CD4-positive, alpha-beta memory T cell (primary cell): ENCODE results near the gene ARID3B. TPM values are rescaled to one million over a fixed set of nuclear protein-coding genes. Genes with fewer than 3 reads are reported as not detected.

Source experiments
- CTCF ChIA-PET: fragments of 350-600 bp; sonication (Branson Sonifier 250); formaldehyde crosslinking; loops from one replicate; lab custom pipeline; 2021; ENCODE audit warnings: inconsistent platforms; ENCODE audit not compliant: partially characterized antibody; lab: Charles Lee
- POLR2A ChIA-PET: fragments of 350-600 bp; sonication (Branson Sonifier 250); formaldehyde crosslinking; loops from one replicate; lab custom pipeline; 2021; ENCODE audit not compliant: partially characterized antibody; lab: Charles Lee
- DNase-seq, 5 donors: peaks; one replicate each; pipeline versions ENCODE4 v3.0.0 to v3.0.0-alpha.2; 2020 to 2022; ENCODE audit warnings: mixed read lengths in 1 of 5
- H3K27ac ChIP-seq: one replicate; pipeline ENCODE4 v1.7.0; 2013; ENCODE audit warnings: low read depth, low read length
- H3K27me3 ChIP-seq: 2 replicates; pipeline ENCODE4 v1.7.0; 2013; ENCODE audit warnings: mild to moderate bottlenecking, low read length, moderate library complexity; ENCODE audit not compliant: insufficient read depth
- H3K36me3 ChIP-seq: 2 replicates; pipeline ENCODE4 v1.7.0; 2013; ENCODE audit warnings: mild to moderate bottlenecking, low read length, moderate library complexity; ENCODE audit not compliant: insufficient read depth
- H3K4me1 ChIP-seq: 2 replicates; pipeline ENCODE4 v1.7.0; 2013; ENCODE audit warnings: mild to moderate bottlenecking, low read length, moderate library complexity; ENCODE audit not compliant: insufficient read depth
- H3K4me3 ChIP-seq, 2 donors: one replicate each; pipeline ENCODE4 v1.7.0; 2013; ENCODE audit warnings: low read length in 2 of 2, mild to moderate bottlenecking in 1 of 2
- H3K9me3 ChIP-seq, 2 donors: one replicate each; pipeline ENCODE4 v1.7.0; 2013; ENCODE audit warnings: low read length in 2 of 2, control low read depth in 1 of 2; ENCODE audit not compliant: control insufficient read depth in 1 of 2
- H3K27ac Mint-ChIP-seq, 7 donors: one replicate each; pipeline ENCODE4 v1.8.0; 2020 to 2021; ENCODE audit warnings: mixed read lengths in 7 of 7, mild to moderate bottlenecking in 6 of 7, inconsistent platforms in 3 of 7, moderate library complexity in 3 of 7
- H3K27me3 Mint-ChIP-seq, 2 donors: one replicate each; pipeline ENCODE4 v1.8.0; 2020 to 2021; ENCODE audit warnings: mixed read lengths in 2 of 2
- H3K36me3 Mint-ChIP-seq, 2 donors: one replicate each; pipeline ENCODE4 v1.8.0; 2020 to 2021; ENCODE audit warnings: mixed read lengths in 2 of 2, inconsistent platforms in 1 of 2, mild to moderate bottlenecking in 1 of 2
- H3K4me1 Mint-ChIP-seq, 4 donors: one replicate each; pipeline ENCODE4 v1.8.0; 2020 to 2021; ENCODE audit warnings: mixed read lengths in 4 of 4, mild to moderate bottlenecking in 1 of 4
- H3K4me3 Mint-ChIP-seq, 8 donors: one replicate each; pipeline ENCODE4 v1.8.0; 2020 to 2021; ENCODE audit warnings: mixed read lengths in 8 of 8, mild to moderate bottlenecking in 7 of 8, moderate library complexity in 6 of 8, inconsistent platforms in 3 of 8
- H3K9me3 Mint-ChIP-seq, 8 donors: one replicate each; pipeline ENCODE4 v1.8.0; 2020 to 2021; ENCODE audit warnings: mixed read lengths in 8 of 8, mild to moderate bottlenecking in 5 of 8, inconsistent platforms in 3 of 8, moderate library complexity in 1 of 8
- intact Hi-C: fragments of 100-400 bp; cut with micrococcal nuclease; formaldehyde crosslinking; loops from one replicate; pipeline ENCODE4 v1.15.1; 2023
- polyA plus RNA-seq, 2 donors: library from polyadenylated mRNA; unstranded; fragments of 300-500 nt; fragmentation: Illumina TruSeq; gene quantifications; one replicate each; pipeline ENCODE4 v1.2.3, GENCODE V29; 2021
- total RNA-seq, 2 experiments: library from RNA; stranded (reverse); gene quantifications; one replicate each; pipeline ENCODE4 v1.2.3, GENCODE V29; 2021

The ARID3B gene
- total and polyA plus RNA-seq, 4 experiments from 2014 or later, result 4.1 to 32.9 (median 24.5) TPM

- H3K4me1 Mint-ChIP-seq, result peaks cover 7 to 25% (median 16%) of the 10 kb centered on the region in 4 donors
- H3K9me3 Mint-ChIP-seq, result peaks cover 0 to 3% (median 0%) of the 10 kb centered on the region in 8 donors
- DNase-seq, result no peak
- intact Hi-C loops, result loop anchor here (5.0 kb wide), 1 partner anchor 57 kb away; the partner anchor contains the start of gene ARID3B
- peak overlapping the region; percentile 82 for H3K27ac ChIP-seq
- peaks cover 14% of the 10 kb centered on the region for H3K4me1 ChIP-seq
- H3K4me3 Mint-ChIP-seq, result peak overlapping the region; percentile 93 to 100 (median 100)
- POLR2A ChIA-PET, result interaction anchor here (0.6 to 5.0 kb wide), 7 partner anchors 11 to 852 kb away, joined by 3 to 61 read pairs (median 5); partner anchors contain the start of genes ARID3B, CLK3, SIN3A and UBL7
- no peaks in the 10 kb centered on the region for H3K27me3 ChIP-seq
- peaks cover 11 to 25% of the 10 kb centered on the region in 2 donors for H3K36me3 Mint-ChIP-seq
- H3K27me3 Mint-ChIP-seq, result no peaks in the 10 kb centered on the region
- CTCF ChIA-PET, result interaction anchor here (0.9 to 2.0 kb wide), 4 partner anchors 16 to 172 kb away, joined by 3 to 6 read pairs (median 3); partner anchors contain the start of gene CLK3
- H3K27ac Mint-ChIP-seq, result peak overlapping the region; percentile 88 to 100 (median 99)
- H3K36me3 ChIP-seq, result peaks cover 3% of the 10 kb centered on the region
- no peaks in the 10 kb centered on the region for H3K9me3 ChIP-seq
- peak overlapping the region; percentile 67 to 76 for H3K4me3 ChIP-seq
Observed at GRCh38 chr15:74599156-74599555, 58.1 kb downstream of the ARID3B start.

DNA sequence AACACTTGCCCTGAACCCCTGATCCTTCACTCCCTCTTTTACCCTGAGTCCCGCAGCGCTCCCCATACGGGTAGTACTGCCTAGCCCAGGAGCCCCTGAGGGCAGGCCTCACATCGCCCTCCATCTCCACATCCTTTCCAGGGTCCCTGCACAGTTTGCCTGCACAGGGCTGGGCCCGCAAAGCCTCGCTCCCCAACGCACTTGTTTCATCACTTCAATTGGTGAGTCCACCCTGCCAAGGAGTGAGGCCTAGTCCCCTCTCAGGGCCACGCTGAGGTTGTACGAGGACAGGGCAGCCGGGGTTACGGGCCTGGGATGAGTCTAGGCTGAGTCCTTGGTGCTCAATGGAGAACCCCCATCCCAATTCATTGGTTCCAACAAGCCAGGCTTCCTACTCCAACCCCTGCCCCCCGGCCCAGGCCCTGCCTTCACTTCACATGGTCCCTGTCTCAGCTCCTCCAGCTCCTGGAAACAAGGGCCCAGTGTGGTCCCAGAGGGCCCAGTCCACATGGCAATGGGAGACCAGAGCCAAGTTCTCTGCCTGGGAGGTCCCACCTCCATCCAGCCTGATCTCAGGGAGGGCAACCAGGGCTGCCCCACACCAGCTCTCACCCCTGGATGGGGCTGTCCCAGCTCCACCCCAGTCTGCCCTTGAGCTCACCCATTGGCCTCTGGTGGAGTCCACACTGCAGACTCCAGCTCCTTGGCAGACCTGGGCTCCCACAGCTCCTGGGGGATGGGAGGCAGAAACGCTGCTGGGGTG is 62.2 kb downstream of the ARID3B start:
- Histone ChIP-seq H3K27me3 (no peaks in the 10 kb centered on the region), H3K27ac (no peak overlapping the region), H3K4me3 (no peak overlapping the region), H3K9me3 (no peaks in the 10 kb centered on the region), H3K4me1 (peaks cover 9% of the 10 kb centered on the region), H3K36me3 (no peaks in the 10 kb centered on the region)
- POLR2A ChIA-PET, result interaction anchor here (1.0 to 2.2 kb wide), 3 partner anchors 9 to 61 kb away, joined by 3 to 14 read pairs (median 4); no protein-coding TSS in a partner anchor
- intact Hi-C loops, result no loop called here
- H3K36me3 Mint-ChIP-seq, result peaks cover 0 to 4% of the 10 kb centered on the region in 2 donors
- H3K27me3 Mint-ChIP-seq, result no peaks in the 10 kb centered on the region
- H3K27ac Mint-ChIP-seq, result no peak overlapping the region
- H3K4me3 Mint-ChIP-seq, result no peak overlapping the region
- DNase-seq, result peak in 1 of 5 donors; percentile 37
- H3K4me1 Mint-ChIP-seq, result peaks cover 4 to 19% (median 11%) of the 10 kb centered on the region in 4 donors
- peaks cover 0 to 3% (median 0%) of the 10 kb centered on the region in 8 donors for H3K9me3 Mint-ChIP-seq
- CTCF ChIA-PET, result interaction anchor here (1.5 to 1.8 kb wide), 2 partner anchors 10 to 29 kb away, joined by 3 to 6 read pairs; no protein-coding TSS in a partner anchor

DNA sequence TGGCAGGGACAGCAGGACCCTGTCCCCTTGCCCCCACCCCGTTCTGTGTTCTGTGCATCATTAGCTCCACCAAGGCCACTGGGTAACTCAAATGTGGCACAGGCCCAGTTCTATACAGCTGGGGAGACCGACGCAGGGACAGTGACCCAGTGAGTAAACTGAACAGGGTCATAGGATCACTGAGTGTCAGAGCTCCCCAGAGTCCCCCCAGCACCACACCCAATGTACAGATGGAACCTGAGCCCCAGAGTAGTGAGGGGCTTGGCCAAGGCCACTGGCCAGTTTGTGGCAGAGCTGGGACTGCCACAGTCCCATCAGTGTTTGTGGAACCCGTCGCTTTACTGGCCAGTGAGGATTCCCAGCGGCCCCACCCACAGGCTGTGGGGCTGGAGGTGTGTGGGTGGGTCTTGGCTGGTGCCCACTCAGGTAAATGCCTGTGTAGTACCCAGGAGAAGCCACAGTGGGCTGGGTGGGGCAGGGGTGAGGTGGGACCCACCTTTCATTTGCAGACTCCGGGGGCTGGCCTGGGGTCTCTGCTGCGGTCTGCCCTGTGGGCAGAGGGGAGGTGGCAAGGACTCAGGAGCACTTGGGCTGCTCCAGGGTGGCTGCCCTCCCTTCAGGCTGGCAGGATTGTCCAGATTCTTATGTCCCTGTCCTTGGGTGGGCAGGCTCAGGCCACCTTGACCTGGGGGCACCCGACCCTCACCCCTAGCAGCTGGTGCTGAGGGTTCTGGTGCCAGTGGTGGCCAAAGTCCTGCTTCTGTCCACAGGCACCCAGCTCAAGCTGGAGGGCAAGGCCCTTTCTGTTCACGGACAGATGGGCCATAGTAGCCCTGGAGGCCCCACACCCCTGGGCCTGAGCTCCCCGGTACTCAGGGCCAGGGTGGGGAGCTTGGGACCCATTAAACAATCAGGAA is 63.0 kb downstream of the ARID3B start:
- Histone ChIP-seq H3K27me3 (no peaks in the 10 kb centered on the region), H3K4me1 (peaks cover 5% of the 10 kb centered on the region), H3K36me3 (no peaks in the 10 kb centered on the region), H3K9me3 (no peaks in the 10 kb centered on the region), H3K27ac (no peak overlapping the region), H3K4me3 (no peak overlapping the region)
- Mint-ChIP-seq H3K9me3 (no peaks in the 10 kb centered on the region), H3K4me1 (peaks cover 1 to 11% (median 4%) of the 10 kb centered on the region in 4 donors), H3K27ac (no peak overlapping the region), H3K27me3 (no peaks in the 10 kb centered on the region), H3K36me3 (no peaks in the 10 kb centered on the region), H3K4me3 (no peak overlapping the region)
- DNase-seq, result peak in 1 of 5 donors; percentile 13
- intact Hi-C loops, result no loop called here
- CTCF ChIA-PET, result interaction anchor here (1.5 to 1.8 kb wide), 2 partner anchors 9 to 28 kb away, joined by 3 to 6 read pairs; no protein-coding TSS in a partner anchor
- POLR2A ChIA-PET, result interaction anchor here (1.0 to 2.2 kb wide), 2 partner anchors 10 to 62 kb away, joined by 3 to 14 read pairs; no protein-coding TSS in a partner anchor

DNA sequence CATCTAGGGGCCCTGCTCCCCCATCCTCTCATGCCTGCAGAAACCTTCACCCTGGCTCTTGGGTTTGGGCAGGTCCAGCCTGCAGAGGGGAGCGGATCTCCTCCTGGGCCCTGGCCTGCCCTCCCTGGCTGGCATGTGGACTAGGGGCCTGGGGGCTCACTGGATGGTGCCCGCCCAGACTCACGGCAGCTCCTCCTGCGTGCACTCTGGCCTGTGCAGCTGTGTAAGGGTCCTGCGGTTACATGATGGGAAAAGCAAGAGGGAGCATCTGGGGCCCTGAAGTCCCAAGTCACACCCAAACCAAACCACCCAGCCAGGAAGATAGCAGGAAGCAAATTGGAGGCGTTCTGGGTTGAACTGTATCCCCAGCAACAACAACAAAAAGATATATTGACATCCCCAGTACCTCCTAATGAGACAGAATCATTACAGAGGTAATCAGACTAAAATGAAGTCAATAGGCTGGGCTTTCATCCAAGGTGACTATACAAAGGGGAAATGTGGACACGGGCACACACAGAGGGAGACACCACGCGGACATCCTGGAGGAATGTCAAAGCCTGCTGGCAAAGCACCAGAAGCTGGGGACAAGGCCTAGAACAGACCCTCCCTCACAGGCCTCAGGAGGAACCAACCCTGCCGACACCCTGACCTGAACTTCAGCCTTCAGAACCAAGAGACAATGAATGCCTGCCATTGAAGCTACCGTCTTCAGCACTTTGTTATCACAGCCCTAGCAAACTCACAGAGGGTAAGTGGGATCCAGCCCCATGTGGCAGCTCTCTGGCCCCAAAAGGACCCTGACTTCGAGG is 64.2 kb downstream of the ARID3B start:
- H3K27ac ChIP-seq, result no peak overlapping the region
- Mint-ChIP-seq H3K27ac (peak overlapping the region in 2 of 7 donors; percentile 35 to 36), H3K4me1 (peaks cover 0 to 5% (median 2%) of the 10 kb centered on the region in 4 donors), H3K4me3 (no peak overlapping the region), H3K27me3 (no peaks in the 10 kb centered on the region), H3K9me3 (no peaks in the 10 kb centered on the region), H3K36me3 (no peaks in the 10 kb centered on the region)
- no peaks in the 10 kb centered on the region for H3K27me3 ChIP-seq
- ChIA-PET POLR2A (interaction anchor here (2.2 kb wide), 1 partner anchor 9 kb away, joined by 14 read pairs; no protein-coding TSS in a partner anchor), CTCF (no interaction called here)
- peak in 1 of 5 donors; percentile 19 for DNase-seq
- intact Hi-C loops, result no loop called here
- no peak overlapping the region for H3K4me3 ChIP-seq
- H3K4me1 ChIP-seq, result no peaks in the 10 kb centered on the region
- H3K9me3 ChIP-seq, result no peaks in the 10 kb centered on the region
- no peaks in the 10 kb centered on the region for H3K36me3 ChIP-seq

DNA sequence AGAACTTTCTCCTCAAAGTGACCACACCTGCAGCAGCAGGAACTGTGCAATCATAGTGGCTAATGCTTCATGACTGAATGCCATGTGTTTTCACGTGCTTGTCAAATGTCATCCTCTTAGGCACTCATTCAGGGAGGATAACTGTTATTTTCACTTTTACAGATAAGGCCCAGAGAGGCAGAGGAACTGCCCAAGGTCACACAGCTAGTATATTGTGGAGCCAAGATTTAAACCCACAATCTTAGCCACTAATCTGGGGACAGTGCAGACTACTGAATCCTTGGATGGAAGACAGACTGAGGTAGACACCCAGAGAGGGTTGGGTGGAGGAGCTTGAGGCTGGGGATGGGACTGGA is 64.8 kb downstream of the ARID3B start:
- intact Hi-C loops, result no loop called here
- Mint-ChIP-seq H3K27ac (peak overlapping the region in 2 of 7 donors; percentile 7 to 25), H3K9me3 (no peaks in the 10 kb centered on the region), H3K4me3 (no peak overlapping the region), H3K36me3 (no peaks in the 10 kb centered on the region), H3K4me1 (peaks cover 0 to 2% (median under 1%) of the 10 kb centered on the region in 4 donors), H3K27me3 (no peaks in the 10 kb centered on the region)
- Histone ChIP-seq H3K9me3 (no peaks in the 10 kb centered on the region), H3K27me3 (no peaks in the 10 kb centered on the region), H3K27ac (no peak overlapping the region), H3K4me1 (no peaks in the 10 kb centered on the region), H3K36me3 (no peaks in the 10 kb centered on the region), H3K4me3 (no peak overlapping the region)
- ChIA-PET CTCF (no interaction called here), POLR2A (no interaction called here)
- no peak for DNase-seq

- intact Hi-C loops, result no loop called here
- Histone ChIP-seq H3K27ac (no peak overlapping the region), H3K36me3 (no peaks in the 10 kb centered on the region), H3K4me1 (no peaks in the 10 kb centered on the region), H3K9me3 (no peaks in the 10 kb centered on the region), H3K4me3 (no peak overlapping the region), H3K27me3 (no peaks in the 10 kb centered on the region)
- Mint-ChIP-seq H3K27ac (no peak overlapping the region), H3K4me3 (no peak overlapping the region), H3K4me1 (peaks cover 0 to 9% (median 5%) of the 10 kb centered on the region in 4 donors), H3K9me3 (no peaks in the 10 kb centered on the region), H3K27me3 (no peaks in the 10 kb centered on the region), H3K36me3 (no peaks in the 10 kb centered on the region)
- ChIA-PET POLR2A (interaction anchor here (1.5 kb wide), 1 partner anchor 11 kb away, joined by 4 read pairs; no protein-coding TSS in a partner anchor), CTCF (interaction anchor here (1.7 kb wide), 1 partner anchor 13 kb away, joined by 3 read pairs; no protein-coding TSS in a partner anchor)
- no peak for DNase-seq
Observed at GRCh38 chr15:74608786-74609185, 67.8 kb downstream of the ARID3B start.
